GOT3 (cell line): Measurements from ENCODE around the gene GBX1.

ENCODE experiments used
- DNase-seq: peaks from one replicate; lab custom pipeline; 2025; ENCODE audit warnings: mixed read lengths; lab: John Stamatoyannopoulos, UW

The GBX1 gene

GRCh38 chr7:151114151-151115090 is 53.1 kb downstream of the GBX1 start:
- DNase-seq, result no peak

GRCh38 chr7:151113344-151114150 is 53.9 kb downstream of the GBX1 start:
- no peak for DNase-seq

- DNase-seq, result no peak
Observed at GRCh38 chr7:151110941-151111645, 56.4 kb downstream of the GBX1 start.

- DNase-seq, result no peak
Observed at GRCh38 chr7:151110236-151110940, 57.1 kb downstream of the GBX1 start.

- DNase-seq, result no peak
Observed at GRCh38 chr7:151109094-151110048, 58.1 kb downstream of the GBX1 start.

GRCh38 chr7:151107882-151108281 is 59.6 kb downstream of the GBX1 start:
- DNase-seq, result no peak

GRCh38 chr7:151104411-151105235 is 62.9 kb downstream of the GBX1 start:
- DNase-seq, result no peak

GRCh38 chr7:151103973-151104372 is 63.5 kb downstream of the GBX1 start:
- no peak for DNase-seq

GRCh38 chr7:151102991-151103390 is 64.5 kb downstream of the GBX1 start:
- no peak for DNase-seq

GRCh38 chr7:151101621-151102396 is 65.7 kb downstream of the GBX1 start:
- DNase-seq, result no peak

GRCh38 chr7:151100921-151101320 is 66.6 kb downstream of the GBX1 start:
- DNase-seq, result no peak

GRCh38 chr7:151099486-151100211 is 67.8 kb downstream of the GBX1 start:
- no peak for DNase-seq
